NCI-H524 (cell line): ENCODE results near the gene ETFB.

Experiments used
- DNase-seq, 2 experiments: peaks; one replicate each; lab custom pipeline; 2025; lab: John Stamatoyannopoulos, UW

The ETFB gene

DNA sequence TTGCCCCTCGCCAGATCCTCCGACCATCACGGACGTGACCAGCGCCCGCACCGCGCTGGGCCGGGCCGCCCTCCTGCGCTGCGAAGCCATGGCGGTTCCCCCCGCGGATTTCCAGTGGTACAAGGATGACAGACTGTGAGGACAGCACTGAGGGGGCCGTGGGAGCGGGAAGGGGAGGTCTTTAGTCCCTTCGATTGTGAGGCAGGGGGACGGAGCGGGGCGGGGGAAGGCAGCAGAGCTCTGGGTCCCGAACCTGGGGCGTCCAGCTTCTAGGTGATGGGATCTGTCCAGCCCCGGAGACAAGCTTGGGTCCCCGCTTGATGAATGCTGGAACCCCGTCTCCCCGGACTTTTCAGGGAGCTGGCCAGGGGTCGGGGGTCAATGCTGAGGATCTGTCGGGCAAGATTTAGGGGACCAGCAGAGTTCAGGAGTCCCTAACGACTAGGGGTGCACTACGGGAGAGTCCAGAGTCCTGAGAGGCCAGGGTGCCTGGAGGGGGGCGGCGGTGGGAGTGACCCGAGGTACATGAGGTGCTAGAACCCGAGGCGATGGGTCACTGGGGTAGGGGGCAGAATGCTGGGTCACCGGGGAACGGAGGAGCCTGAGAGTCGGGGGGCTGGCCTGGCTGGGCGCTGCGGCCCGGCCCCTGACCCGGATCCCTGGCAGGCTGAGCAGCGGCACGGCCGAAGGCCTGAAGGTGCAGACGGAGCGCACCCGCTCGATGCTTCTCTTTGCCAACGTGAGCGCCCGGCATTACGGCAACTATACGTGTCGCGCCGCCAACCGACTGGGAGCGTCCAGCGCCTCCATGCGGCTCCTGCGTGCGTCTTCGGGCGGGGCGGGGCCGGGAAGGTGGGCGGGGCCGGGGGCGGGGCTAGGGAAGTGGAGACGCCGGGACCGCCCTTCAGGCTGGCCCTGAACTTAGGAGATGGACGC lies 38.9 kb downstream of the ETFB start:
- no peak for DNase-seq

DNA sequence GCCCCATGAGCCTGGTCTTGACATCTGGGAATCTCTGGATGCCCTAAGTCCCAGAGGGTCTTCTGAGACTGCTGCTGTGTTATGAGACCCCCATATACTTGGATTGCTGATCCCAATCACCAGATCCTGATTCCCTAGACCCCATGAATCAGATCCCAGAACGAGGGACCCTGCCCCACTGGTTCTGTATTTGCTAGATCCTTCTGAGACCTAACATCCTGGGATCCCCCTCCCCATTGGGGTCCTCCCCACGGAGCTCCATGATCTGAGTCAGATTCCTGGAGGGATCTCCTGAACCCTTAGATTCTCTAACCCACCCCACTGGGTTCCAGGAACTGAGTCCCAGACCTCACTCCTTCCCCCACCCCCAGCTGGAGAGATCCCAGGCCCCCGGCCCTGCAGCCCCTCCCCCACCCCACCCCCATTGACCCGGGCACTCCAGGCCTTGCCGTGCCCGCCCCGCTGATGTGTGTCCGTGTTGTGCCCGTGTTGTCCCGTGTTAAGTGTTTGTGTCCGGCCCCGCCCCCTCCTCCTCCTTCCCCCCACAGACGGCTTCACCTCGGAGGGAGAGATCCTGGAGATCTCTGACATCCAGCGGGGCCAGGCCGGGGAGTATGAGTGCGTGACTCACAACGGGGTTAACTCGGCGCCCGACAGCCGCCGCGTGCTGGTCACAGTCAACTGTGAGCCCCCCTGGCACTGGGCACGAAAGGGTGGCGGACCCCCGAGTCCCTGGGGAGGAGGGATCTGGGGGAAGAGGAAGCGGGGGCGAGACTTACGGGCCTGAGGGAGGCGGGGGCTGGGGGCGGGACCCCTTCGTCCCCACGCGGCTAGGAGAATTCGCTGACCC lies 39.7 kb downstream of the ETFB start:
- no peak for DNase-seq

DNA sequence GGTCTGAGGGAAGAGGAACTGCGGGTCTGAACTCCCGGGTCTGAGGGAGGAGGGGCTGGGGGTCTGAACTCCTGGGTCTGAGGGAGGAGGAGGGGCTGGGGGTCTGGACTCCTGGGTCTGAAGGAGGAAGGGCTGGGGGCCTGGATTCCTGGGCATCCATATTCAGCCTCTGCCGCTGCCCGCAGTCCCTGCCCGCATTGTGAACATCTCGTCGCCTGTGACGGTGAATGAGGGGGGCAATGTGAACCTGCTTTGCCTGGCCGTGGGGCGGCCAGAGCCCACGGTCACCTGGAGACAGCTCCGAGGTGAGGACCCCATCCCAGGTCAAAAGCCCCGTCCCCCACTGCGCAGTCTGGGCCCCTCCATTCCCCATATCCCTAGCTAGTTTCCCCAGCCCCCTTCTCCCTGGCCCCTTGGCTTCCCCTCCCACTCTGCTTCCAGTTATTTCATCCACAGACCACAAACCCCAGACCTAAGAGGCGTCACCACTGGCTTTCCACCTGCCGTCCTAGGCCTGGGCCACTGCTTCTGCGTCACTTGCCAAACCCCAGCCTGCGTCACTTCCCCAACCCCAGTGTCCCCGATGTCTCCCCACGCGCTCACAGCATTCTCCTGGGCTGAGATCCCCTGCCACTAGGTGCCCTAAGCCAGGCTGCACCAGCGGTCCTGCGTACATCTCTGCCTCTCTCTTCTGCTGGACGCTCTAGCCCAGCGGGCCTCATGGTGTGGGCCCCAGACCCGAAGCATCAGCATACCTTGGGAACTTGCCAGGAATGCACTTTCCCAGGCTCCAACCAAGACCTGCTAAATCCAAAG lies 40.8 kb downstream of the ETFB start:
- no peak for DNase-seq

DNA sequence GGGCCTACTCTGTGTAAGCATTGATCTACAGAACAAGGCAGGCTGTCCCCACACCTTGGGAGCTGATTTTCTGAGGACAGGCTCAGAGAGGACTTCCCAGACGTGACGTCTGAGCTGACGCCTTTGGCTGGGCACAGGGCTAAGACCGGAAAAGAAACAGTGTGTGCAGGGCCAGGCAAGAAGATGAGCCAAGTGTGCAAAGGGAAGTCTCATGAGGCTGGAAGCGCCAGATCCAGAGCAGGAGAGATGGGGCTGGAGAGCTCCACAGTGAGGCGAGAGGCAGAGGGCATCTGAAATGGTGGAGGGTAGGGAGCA lies 42.1 kb downstream of the ETFB start:
- DNase-seq: no peak

DNA sequence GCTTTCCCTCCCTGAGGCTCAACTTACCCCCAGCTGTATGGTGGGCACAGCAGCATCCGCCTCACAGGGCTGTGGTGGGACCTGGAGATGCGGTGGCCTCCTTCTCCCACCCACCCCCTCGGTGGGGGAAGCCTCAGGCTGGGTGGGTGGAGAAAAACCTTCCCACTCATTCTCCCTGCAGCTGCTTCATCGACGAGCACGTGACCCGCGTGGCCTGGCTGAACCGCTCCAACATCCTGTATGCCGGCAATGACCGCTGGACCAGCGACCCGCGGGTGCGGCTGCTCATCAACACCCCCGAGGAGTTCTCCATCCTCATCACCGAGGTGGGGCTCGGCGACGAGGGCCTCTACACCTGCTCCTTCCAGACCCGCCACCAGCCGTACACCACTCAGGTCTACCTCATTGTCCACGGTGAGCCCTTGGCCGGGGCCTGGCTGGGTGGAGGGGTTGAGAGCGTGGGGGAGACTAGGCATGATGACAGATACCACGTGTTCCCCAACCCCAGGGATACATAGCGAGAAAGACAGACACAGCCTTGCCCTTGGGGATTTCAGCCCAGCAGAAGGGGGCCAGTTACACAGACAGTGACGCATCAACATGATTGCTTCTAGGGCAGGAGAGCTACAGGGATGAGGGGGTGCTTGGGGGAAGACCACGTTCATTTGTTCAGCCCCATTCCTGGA lies 42.6 kb downstream of the ETFB start:
- no peak for DNase-seq

DNA sequence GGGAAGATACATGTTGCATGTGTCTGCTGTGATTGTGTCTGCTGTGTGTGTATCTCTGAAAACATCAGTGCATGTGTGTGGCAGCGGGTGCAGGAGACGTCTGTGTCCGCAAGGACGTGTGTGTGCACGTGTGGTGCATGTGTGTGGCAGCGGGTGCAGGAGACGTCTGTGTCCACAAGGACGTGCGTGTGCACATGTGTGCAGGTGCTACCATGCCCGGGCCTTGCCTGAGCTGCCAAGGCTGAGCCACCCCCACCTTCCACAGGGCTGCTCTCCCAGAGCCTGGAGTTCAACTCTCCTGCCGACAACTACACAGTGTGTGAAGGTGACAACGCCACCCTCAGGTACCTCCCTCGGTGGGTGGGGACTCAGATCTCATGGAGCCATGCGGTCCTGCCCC lies 44.4 kb downstream of the ETFB start:
- no peak for DNase-seq

DNA sequence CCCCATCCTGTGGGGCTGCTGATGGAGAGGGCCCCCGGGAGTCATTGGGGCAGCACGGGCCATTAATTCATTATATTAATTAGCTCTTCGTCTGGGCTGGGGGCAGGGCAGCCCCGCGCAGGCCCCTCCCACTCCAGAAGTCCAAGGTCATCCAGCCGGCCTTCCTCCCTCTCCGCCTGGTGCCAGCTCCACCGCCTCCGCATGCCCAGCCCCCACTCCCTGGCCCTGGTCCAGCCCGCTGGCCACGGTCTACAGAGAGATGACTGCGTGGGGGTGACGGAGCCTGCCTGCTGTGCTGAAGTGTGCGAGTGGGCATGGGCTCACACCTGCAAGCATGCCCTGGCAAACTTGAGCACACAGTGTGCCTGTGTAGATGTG lies 45.9 kb downstream of the ETFB start:
- DNase-seq: no peak

DNA sequence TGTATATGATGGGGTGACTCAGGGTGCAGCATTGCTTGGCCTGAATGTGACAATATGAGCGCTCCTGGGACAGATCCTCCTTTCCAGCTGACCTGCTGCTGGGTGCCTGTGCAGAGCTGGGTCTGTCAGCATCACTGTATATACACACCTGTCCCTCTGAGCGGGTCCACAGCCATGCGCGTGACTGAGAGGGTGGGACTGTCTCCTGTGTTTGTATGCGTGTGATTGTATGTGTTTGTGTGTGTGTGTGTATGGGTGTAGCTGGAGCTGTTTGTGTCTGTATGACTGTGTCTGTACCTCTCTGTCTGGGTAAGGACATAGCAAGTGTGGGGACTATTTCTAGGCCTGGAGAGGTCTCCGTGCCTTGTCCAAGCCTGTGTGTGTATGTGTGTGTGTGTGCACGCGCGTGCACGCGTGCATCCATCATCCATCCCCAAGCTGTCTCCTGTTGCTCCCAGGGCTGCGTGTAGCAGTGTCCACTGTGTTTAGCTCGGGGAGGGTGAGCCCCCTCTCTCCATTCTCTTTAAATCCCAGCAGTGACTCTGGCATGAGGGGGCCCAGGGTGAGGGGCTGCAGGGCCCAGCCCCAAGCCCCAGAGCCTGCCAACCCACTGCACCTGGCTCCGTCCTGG lies 46.4 kb downstream of the ETFB start:
- no peak for DNase-seq

DNA sequence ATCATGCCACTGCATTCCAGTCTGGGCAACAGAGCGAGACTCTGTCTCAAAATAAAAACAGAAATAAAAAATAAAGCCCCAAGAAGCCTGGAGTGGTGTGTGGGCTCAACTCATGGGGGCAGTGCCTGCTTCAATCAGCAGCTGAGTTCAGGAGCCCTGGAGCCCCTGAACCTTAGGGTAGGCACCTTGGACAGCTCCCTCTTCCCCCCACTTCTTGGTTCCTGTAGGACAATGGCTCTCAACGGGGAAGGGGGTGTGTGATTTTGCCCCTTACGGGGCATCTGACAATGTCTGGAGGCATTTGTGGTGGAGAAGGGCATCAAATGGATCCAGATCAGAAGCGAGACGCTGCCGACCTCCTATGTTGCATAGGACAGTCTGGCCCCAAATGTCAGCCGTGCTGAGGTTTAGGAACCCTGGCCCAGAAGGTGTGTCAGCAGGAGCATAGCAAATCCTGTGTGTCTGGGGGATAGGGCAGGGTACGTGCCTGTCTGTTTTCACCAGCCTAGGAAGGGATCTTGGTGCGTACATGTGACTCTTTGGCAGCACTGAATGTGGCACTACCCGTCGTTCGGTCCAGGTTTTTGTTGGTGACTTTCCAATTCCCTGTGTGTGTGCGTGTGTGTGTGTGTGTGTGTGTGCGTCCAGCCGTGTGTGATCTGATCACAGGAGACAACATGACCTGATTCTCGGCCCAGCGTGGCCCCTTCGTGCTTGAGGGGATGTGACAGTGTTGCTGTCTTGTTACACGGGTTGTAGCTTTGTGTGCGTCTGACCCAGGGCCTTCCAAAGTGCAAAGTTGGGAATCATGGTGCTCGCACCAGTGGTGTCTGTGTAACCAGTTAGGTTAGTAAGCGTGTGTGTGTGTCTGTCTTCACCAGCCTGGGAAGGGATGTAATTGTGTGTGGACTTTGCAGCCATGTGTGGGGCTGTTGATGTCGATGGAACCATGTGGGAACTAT lies 47.2 kb downstream of the ETFB start:
- no peak for DNase-seq

DNA sequence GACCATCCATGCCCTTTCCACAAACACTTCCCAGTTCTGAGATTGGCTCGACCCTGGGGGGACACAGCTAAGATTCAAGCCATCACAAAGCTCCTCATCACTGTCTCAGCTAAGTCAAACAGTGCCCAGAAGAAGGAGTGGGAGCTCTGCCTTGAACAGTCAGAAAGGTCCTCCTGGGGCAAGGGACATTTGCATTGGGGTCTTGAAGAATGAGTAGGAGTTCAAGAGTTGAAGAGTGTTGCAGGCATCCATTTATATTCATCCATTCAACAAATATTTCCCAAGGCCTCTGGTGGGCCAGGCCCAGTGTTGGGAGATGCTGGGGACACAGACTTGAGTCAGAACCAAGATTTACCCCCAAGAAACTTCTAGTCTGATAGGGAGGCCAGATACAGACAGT lies 48.2 kb downstream of the ETFB start:
- DNase-seq: no peak

DNA sequence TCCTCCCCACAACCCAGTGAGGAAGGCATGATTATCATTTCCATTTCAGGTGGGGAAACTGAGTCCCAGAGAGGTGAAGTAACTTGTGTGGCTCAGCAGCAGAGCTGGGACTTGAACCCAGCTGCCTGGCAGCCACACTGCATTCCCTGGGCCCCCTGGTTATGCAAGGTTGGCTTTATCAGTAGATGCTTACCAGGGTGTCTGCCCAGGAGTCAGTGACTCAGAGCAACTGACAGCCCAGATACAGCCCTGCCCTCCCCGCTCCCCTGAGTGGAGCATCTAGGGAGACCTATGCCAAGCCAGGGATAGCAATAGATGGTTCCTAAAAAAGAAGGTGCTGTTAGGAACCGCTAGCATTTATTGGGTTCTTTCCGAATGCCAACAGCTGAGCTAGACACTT lies 48.8 kb downstream of the ETFB start:
- DNase-seq: no peak

DNA sequence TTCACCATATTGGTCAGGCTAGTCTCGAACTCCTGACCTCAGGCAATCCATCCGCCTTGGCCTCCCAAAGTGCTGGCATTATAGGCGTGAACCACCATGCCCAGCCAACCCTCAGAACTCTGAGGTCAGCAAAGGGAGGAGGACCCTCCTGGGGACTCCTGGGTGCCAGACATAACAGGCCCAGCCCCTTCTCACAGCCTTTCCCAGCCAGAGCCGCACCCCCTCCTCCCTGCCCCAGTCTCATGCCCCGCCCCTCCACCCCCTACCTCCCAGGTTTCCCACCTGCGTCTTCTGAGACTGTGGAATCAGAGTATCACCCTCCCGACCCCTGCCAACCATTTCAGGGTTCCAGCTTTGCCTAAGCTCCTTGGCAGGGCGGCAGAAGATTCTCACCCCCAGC lies 49.5 kb downstream of the ETFB start:
- no peak for DNase-seq

DNA sequence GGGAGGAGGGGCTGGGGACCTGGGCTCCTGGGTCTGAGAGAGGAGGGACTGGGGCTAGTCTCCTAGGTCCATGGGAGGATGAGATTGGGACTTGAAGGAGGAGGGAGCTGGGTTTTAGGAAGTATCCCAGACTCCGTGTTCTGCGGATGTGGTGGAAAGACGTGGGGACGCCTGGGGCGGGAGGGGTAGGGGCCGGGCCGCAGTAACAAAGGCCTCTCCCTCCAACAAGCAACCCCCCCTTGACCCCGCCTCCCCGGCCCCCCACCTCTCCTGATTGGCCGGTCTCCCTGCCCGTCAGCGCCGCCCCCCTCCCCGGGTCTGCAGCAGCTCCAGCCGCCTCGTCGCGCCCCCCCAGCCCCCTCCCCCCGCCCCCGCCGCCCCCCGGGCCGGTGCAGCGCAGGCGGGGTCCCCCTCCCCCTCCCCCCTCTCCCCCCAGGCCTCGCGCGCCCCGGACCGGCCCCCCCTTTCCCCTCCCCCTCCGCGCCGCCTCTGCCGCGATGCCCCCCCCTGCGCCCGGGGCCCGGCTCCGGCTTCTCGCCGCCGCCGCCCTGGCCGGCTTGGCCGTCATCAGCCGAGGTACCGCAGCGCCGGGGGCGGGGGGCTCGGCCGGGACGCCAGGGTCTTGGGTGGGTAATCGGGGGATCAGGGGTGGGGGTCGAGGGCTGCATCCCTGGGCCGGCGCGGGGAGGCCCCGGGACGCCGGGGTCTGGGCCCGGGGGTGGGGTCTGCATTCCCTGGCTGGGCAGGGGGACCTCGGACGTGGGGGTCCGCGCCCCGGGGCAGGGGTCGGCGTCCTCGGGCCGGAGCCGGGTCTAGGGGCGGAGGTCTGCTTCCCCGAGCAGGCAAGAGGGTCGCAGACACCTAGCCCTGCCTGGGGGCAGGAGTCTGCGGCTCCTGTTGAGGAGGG lies 54.6 kb downstream of the ETFB start, which contains the start of gene IGLON5:
TSS of gene IGLON5 (plus strand) at position 294 of the 907 bp plus-strand sequence. CDS start at position 498, 204 bp downstream.
- no peak for DNase-seq

DNA sequence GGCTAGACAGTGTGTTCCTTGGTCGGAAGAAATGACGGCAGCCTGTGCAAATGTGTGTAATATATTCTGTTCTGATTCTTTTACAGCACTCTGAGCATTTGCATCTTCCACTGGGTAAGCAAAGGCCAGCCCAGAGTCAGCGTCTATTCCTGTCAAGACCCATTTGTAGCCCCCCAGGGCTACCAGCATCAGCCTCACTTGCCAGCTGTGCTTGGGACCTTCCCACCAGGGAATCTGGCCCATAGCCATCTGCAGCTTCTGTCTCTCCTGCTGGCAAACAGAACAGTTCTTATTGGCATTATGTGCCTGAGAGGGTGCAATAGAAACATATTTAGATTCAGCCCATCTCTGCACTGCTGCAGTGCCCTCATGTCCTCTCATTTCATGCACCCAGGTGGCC lies 60.7 kb downstream of the ETFB start:
- no peak for DNase-seq

DNA sequence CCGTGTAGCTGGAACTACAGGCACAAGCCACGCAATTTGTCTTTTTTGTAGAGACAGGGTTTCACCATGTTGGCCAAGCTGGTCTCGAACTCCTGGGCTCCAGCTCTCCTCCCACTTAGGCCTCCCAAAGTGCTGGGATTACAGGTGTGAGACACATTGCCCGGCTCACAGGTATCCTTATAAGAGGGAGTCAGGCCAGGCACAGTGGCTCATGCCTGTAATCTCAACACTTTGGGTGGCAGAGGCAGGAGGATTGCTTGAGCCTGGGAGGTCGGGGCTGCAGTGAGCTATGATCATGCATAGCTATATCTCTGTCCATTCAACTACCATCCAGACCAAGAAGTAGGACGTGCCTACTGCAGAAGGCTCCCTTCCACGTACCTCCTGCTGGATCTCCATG lies 64.9 kb downstream of the ETFB start:
- DNase-seq: no peak

DNA sequence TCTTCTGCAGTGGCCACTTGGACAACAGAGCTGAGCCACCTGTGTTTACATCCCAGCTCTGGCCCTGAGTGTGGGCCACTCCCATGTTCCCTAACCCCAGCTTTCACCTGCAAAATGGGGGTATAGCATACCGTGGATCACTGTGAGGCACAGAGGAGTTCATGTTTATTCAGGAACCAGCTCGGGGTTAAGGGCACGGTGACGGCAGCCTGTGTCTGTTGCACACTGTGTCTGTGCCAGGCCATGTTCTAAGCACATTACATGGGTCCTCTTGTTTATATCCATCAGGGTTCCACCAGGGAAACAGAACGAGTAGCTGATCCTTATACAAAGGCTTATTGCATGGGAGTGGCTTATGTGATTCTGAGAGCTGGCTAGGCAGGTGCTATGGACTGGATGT lies 68.8 kb downstream of the ETFB start:
- DNase-seq: no peak

DNA sequence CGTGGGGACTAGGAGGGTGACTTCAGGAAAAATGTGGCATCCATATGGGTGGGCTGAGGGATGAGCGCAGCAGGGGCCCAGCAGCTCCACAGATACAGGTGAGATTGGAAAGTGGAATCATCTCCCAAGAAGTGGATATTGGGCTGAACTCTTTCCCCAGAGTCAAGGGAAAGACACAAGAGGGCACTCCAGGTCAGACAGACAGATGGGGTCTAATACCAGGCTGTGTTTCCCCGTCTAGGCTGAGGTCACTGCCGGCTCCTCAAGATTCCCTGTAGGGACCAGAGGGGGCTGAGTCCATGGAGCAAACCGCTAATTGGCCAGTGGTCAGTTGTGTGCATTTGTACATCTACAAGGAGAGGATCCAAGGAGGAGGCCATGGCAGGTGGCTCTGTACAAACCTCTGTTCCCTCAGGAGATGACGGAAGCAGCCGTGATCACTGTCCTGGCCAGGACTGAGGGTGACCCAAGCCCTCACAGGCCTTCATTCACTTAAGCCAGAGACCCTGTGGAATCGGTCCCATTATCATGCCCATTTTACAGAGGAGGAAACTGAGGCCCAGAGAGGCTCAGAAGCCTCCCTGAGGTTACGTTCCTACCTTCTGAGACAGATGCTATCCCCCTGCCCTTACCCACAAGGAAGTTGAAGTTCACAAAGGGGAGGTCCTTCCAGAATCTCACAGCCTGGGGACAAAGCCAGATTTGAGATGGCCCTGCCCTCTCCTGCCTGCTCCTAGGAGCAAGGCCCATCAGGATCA lies 69.7 kb downstream of the ETFB start:
- DNase-seq: no peak
